H1 (cell line): ENCODE results near the gene FOXA2. TPM values are rescaled to one million over a fixed set of nuclear protein-coding genes. Genes with fewer than 3 reads are reported as not detected.

ENCODE experiments used
- CTCF ChIA-PET: fragments of 300-600 bp; sonication (Branson Sonifier 250); formaldehyde crosslinking; loops from one replicate; lab custom pipeline; 2021; ENCODE audit not compliant: partially characterized antibody; lab: Charles Lee
- POLR2A ChIA-PET: fragments of 300-600 bp; sonication (Branson Sonifier 250); formaldehyde crosslinking; loops from one replicate; lab custom pipeline; 2021; ENCODE audit warnings: inconsistent platforms; ENCODE audit not compliant: partially characterized antibody; lab: Charles Lee
- DNase-seq, 2 experiments: peaks; one replicate each; pipeline versions ENCODE4 v3.0.0 to v3.0.0-alpha.2; 2010 to 2022; ENCODE audit warnings: low spot score in 2 of 2, low read depth in 1 of 2, mixed read lengths in 1 of 2
- FAIRE-seq: peaks from 2 replicates; lab custom pipeline; 2011; peaks lifted over from hg19 to GRCh38; lab: Jason Lieb, UNC
- H2AFZ ChIP-seq: 2 replicates; pipeline ENCODE4 v1.8.1; 2012; ENCODE audit warnings: low read length, inconsistent platforms
- H2AK5ac ChIP-seq: 2 replicates; pipeline ENCODE4 v1.6.1; 2013; ENCODE audit warnings: low read depth, low read length
- H2BK120ac ChIP-seq: replicated peaks from 2 replicates; pipeline ENCODE3; 2013; ENCODE audit warnings: low read depth, low read length, inconsistent platforms
- H2BK12ac ChIP-seq: 2 replicates; pipeline ENCODE4 v1.6.1; 2013; ENCODE audit warnings: low read depth, low read length
- H2BK15ac ChIP-seq: 2 replicates; pipeline ENCODE4 v1.6.1; 2013; ENCODE audit warnings: low read length
- H2BK20ac ChIP-seq: 2 replicates; pipeline ENCODE4 v1.6.1; 2013; ENCODE audit warnings: low read length
- H2BK5ac ChIP-seq: 2 replicates; pipeline ENCODE4 v1.6.1; 2013; ENCODE audit warnings: low read depth, low read length
- H3K14ac ChIP-seq: 2 replicates; pipeline ENCODE4 v1.6.1; 2013; ENCODE audit warnings: inconsistent platforms; ENCODE audit not compliant: insufficient read length
- H3K18ac ChIP-seq: 2 replicates; pipeline ENCODE4 v1.6.1; 2013; ENCODE audit warnings: low read length; ENCODE audit errors: extremely low read depth
- H3K23ac ChIP-seq: 2 replicates; pipeline ENCODE4 v1.6.1; 2013; ENCODE audit warnings: inconsistent platforms; ENCODE audit not compliant: insufficient read length
- H3K23me2 ChIP-seq: 2 replicates; pipeline ENCODE4 v1.6.1; 2013; ENCODE audit warnings: low read depth, low read length
- H3K27ac ChIP-seq: 2 replicates; pipeline ENCODE4 v1.6.1; 2011; ENCODE audit warnings: low read depth, low read length, inconsistent platforms
- H3K27me3 ChIP-seq, 4 experiments: replicated peaks in 1 of 4; 1 replicate in 1 of 4; 2 replicates in 3 of 4; pipeline versions ENCODE4 v1.6.1 to v1.8.1; 2011 to 2013; ENCODE audit warnings: low read length in 3 of 4, mild to moderate bottlenecking in 3 of 4, inconsistent platforms in 2 of 4, mixed read lengths in 2 of 4, moderate library complexity in 1 of 4; ENCODE audit not compliant: control insufficient read depth in 3 of 4, insufficient read depth in 3 of 4; ENCODE audit errors: extremely low read depth in 1 of 4
- H3K36me3 ChIP-seq, 4 experiments: 2 replicates each; pipeline versions ENCODE4 v1.6.1 to v1.8.1; 2011 to 2013; ENCODE audit warnings: mild to moderate bottlenecking in 4 of 4, low read length in 3 of 4, moderate library complexity in 2 of 4, control low read depth in 1 of 4, inconsistent platforms in 1 of 4; ENCODE audit not compliant: insufficient read depth in 4 of 4, control insufficient read depth in 2 of 4
- H3K4ac ChIP-seq: replicated peaks from 2 replicates; pipeline ENCODE3; 2013; ENCODE audit warnings: low read length, low read depth, mixed read lengths, inconsistent platforms; ENCODE audit not compliant: insufficient read length
- H3K4me1 ChIP-seq, 4 experiments: replicated peaks in 1 of 4; 1 replicate in 1 of 4; 2 replicates in 3 of 4; pipeline versions ENCODE4 v1.6.1 to v1.8.1; 2011 to 2013; ENCODE audit warnings: low read length in 3 of 4, inconsistent platforms in 2 of 4, mixed read lengths in 1 of 4; ENCODE audit not compliant: insufficient read depth in 4 of 4, control insufficient read depth in 3 of 4
- H3K4me2 ChIP-seq, 2 experiments: 2 replicates each; pipeline versions ENCODE4 v1.6.1 to v1.8.1; 2011 to 2013; ENCODE audit warnings: low read depth in 2 of 2, low read length in 2 of 2, control low read depth in 1 of 2, inconsistent platforms in 1 of 2, mild to moderate bottlenecking in 1 of 2; ENCODE audit not compliant: insufficient read depth in 1 of 2
- H3K4me3 ChIP-seq, 4 experiments: fragments of 200-600, 300-600 bp in 1 of 4; sonication (generic), shearing (Covaris generic), sonication (Bioruptor Twin) in 1 of 4; 2 replicates each; pipeline versions ENCODE4 v1.5.1 to v1.8.1; 2011 to 2016; ENCODE audit warnings: low read length in 4 of 4, low read depth in 3 of 4, control low read depth in 2 of 4, inconsistent platforms in 2 of 4, mild to moderate bottlenecking in 2 of 4, mixed read lengths in 1 of 4, moderate library complexity in 1 of 4; ENCODE audit not compliant: insufficient read depth in 2 of 4; ENCODE audit errors: extremely low read depth in 1 of 4
- H3K56ac ChIP-seq: replicated peaks from 2 replicates; pipeline ENCODE3; 2013; ENCODE audit warnings: low read depth, mild to moderate bottlenecking, mixed read lengths, low read length, inconsistent platforms; ENCODE audit not compliant: insufficient read length
- H3K79me1 ChIP-seq: 2 replicates; pipeline ENCODE4 v1.6.1; 2013; ENCODE audit warnings: low read depth, low read length, control low read depth
- H3K79me2 ChIP-seq, 2 experiments: 2 replicates each; pipeline versions ENCODE4 v1.6.1 to v1.8.1; 2012 to 2013; ENCODE audit warnings: low read length in 2 of 2, mild to moderate bottlenecking in 2 of 2, inconsistent platforms in 1 of 2; ENCODE audit not compliant: insufficient read depth in 2 of 2, control insufficient read depth in 1 of 2
- H3K9ac ChIP-seq, 4 experiments: replicated peaks in 1 of 4; 1 replicate in 1 of 4; 2 replicates in 3 of 4; pipeline versions ENCODE4 v1.6.1 to v1.8.1; 2011 to 2013; ENCODE audit warnings: low read depth in 3 of 4, low read length in 3 of 4, control low read depth in 2 of 4, mild to moderate bottlenecking in 2 of 4, moderate library complexity in 2 of 4, inconsistent platforms in 1 of 4; ENCODE audit errors: extremely low read depth in 1 of 4
- H3K9me3 ChIP-seq, 2 experiments: 2 replicates each; pipeline versions ENCODE4 v1.6.1 to v1.8.1; 2012 to 2013; ENCODE audit warnings: mild to moderate bottlenecking in 2 of 2, moderate library complexity in 2 of 2, control low read depth in 1 of 2, inconsistent platforms in 1 of 2, low read depth in 1 of 2, low read length in 1 of 2, mixed read lengths in 1 of 2; ENCODE audit not compliant: insufficient read depth in 2 of 2
- H4K20me1 ChIP-seq, 2 experiments: replicated peaks in 1 of 2; 2 replicates each; pipeline versions ENCODE3 to v1.8.1; 2011 to 2013; ENCODE audit warnings: inconsistent platforms in 2 of 2, low read length in 2 of 2, mild to moderate bottlenecking in 1 of 2; ENCODE audit not compliant: insufficient read depth in 2 of 2, control insufficient read depth in 1 of 2
- H4K5ac ChIP-seq: 2 replicates; pipeline ENCODE4 v1.6.1; 2013; ENCODE audit warnings: low read length, low read depth, mixed read lengths, inconsistent platforms; ENCODE audit not compliant: insufficient read length
- H4K8ac ChIP-seq: 2 replicates; pipeline ENCODE4 v1.8.0; 2013; ENCODE audit warnings: mild to moderate bottlenecking, moderate library complexity, low read length, inconsistent platforms; ENCODE audit not compliant: insufficient read depth; ENCODE audit errors: extremely low read depth
- H4K91ac ChIP-seq: replicated peaks from 2 replicates; pipeline ENCODE3; 2013; ENCODE audit warnings: low read length, mixed read lengths, inconsistent platforms; ENCODE audit not compliant: insufficient read length
- KDM5A ChIP-seq: fragments of 200-600 bp; IDR thresholded peaks from 2 replicates; pipeline ENCODE4 v1.7.1; 2012; ENCODE audit warnings: mild to moderate bottlenecking, low read length, inconsistent platforms, mixed read lengths
- POLR2A ChIP-seq, 2 experiments: IDR thresholded peaks; 1 replicate in 1 of 2; 2 replicates in 1 of 2; pipeline ENCODE4 v1.6.1; 2011; ENCODE audit warnings: low read depth in 2 of 2, low read length in 2 of 2, mild to moderate bottlenecking in 2 of 2; ENCODE audit errors: control extremely low read depth in 1 of 2
- POU5F1 ChIP-seq: IDR thresholded peaks from 2 replicates; pipeline ENCODE4 v1.6.1; 2011; ENCODE audit warnings: low read depth, mild to moderate bottlenecking, low read length, moderate library complexity
- SP2 ChIP-seq: IDR thresholded peaks from 2 replicates; pipeline ENCODE4 v1.6.1; 2012; ENCODE audit warnings: mild to moderate bottlenecking, low read length, inconsistent platforms
- ZNF274 ChIP-seq: IDR thresholded peaks from 2 replicates; pipeline ENCODE4 v1.7.0; 2012; ENCODE audit warnings: low read length, borderline replicate concordance; ENCODE audit errors: extremely low read depth
- polyA plus RNA-seq, 7 experiments: library from polyadenylated mRNA; depleted of rRNA in 3 of 7; stranded (reverse) in 5 of 7; unstranded in 2 of 7; fragments of >200 nt in 5 of 7; fragments of 200-250 nt in 2 of 7; gene quantifications; 1 replicate in 5 of 7; 2 replicates in 1 of 7; 4 replicates in 1 of 7; pipeline versions ENCODE4 v1.2.1 to v1.2.3, GENCODE V29; 2011 to 2013; ENCODE audit warnings: missing spikeins in 2 of 7, mixed read lengths in 2 of 7
- total RNA-seq: library from RNA; stranded (reverse); fragmentation: NEBNext Ultra II Directional; extraction: Animal tissue kit (Norgen Biotek cat#: 25700); gene quantifications from 2 replicates; pipeline ENCODE4 v1.2.1, GENCODE V29; 2021

Gene FOXA2
- total and polyA plus RNA-seq, 2 of the 8 experiments (the other 6 are each of a cell fraction or from before 2014, with no cell fraction given): not detected

DNA sequence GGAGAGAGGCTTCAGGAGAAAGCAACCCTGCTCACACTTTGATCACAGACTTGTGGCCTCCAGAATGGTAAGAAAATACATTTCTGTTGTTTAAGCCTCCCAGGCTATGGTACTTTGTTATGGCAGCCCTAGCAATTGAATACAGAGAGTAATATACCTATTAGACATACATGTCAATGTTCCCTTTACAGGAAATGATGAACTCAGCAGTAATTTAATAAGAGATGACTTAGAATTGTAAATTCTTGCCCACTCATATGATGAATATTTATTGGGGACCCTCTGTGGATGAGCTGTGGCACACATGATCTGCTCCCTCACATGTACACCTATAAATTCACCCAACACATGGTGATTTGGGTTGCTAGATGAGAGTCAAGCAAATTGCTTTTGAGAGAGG is 20.4 kb upstream of the FOXA2 start:
- Histone ChIP-seq H2BK120ac (no peak overlapping the region), H4K91ac (no peak overlapping the region), H3K18ac (no peak overlapping the region), H4K8ac (no peak overlapping the region), H3K14ac (no peak overlapping the region), H3K27ac (no peak overlapping the region), H3K79me2 (no peaks in the 10 kb centered on the region), H3K9me3 (no peaks in the 10 kb centered on the region), H4K5ac (no peak overlapping the region), H3K4me2 (no peak overlapping the region), H3K36me3 (no peaks in the 10 kb centered on the region), H3K4ac (no peak overlapping the region), H2BK20ac (no peak overlapping the region), H3K27me3 (peaks cover 0 to 3% (median 0%) of the 10 kb centered on the region in 4 experiments; a peak in 1 of 7 replicates), H3K9ac (no peak overlapping the region), H2BK12ac (no peak overlapping the region), H2AFZ (no peak overlapping the region), H3K79me1 (no peaks in the 10 kb centered on the region), H2AK5ac (no peak overlapping the region), H3K56ac (no peak overlapping the region), H3K23me2 (no peaks in the 10 kb centered on the region), H3K4me3 (no peak overlapping the region), H2BK15ac (no peak overlapping the region), H4K20me1 (no peaks in the 10 kb centered on the region), H3K23ac (no peak overlapping the region), H2BK5ac (no peak overlapping the region), H3K4me1 (peaks cover 0 to 4% (median 1%) of the 10 kb centered on the region in 4 experiments; a peak in 3 of 7 replicates)
- FAIRE-seq (no peak), DNase-seq (no peak)
- CTCF ChIA-PET: interaction anchor here (2.2 to 5.2 kb wide), 2 partner anchors 9 to 18 kb away, joined by 7 to 27 read pairs; no protein-coding TSS in a partner anchor
- POLR2A ChIA-PET: no interaction called here
- TF ChIP-seq ZNF274 (no peak), POU5F1 (no peak), KDM5A (no peak), SP2 (no peak), POLR2A (IDR thresholded peaks at IDR 0.05; ENCODE audit: control extremely low read depth in 1 of 2, low read depth in 2 of 2, low read length in 2 of 2) (no peak)
